Right cardiac atrium (tissue), 5 donors: ENCODE data around the gene C16orf95. TPM values are rescaled to one million over a fixed set of nuclear protein-coding genes. Genes with fewer than 3 reads are reported as not detected.

ENCODE experiments used
- ATAC-seq, 2 donors: fragments of 200-7000 bp; cut with Tn5 transposase; one replicate each; pipeline versions ENCODE4 v1.8.0 to v1.9.1; 2020; ENCODE audit warnings: moderate library complexity in 2 of 2, mild to moderate bottlenecking in 1 of 2
- DNase-seq, 3 donors: peaks; one replicate each; pipeline ENCODE4 v3.0.0-alpha.2; 2020
- H3K27ac ChIP-seq: one replicate; pipeline ENCODE4 v1.5.1; 2013; ENCODE audit warnings: mild to moderate bottlenecking, low read length, control low read depth, moderate library complexity
- H3K27me3 ChIP-seq: one replicate; pipeline ENCODE4 v1.6.1; 2013; ENCODE audit not compliant: control insufficient read depth, insufficient read depth
- H3K4me1 ChIP-seq: one replicate; pipeline ENCODE4 v1.6.1; 2013; ENCODE audit warnings: low read length; ENCODE audit not compliant: control insufficient read depth, insufficient read depth
- H3K4me3 ChIP-seq: one replicate; pipeline ENCODE4 v1.5.1; 2013; ENCODE audit warnings: low read length, control low read depth
- H3K9me3 ChIP-seq: one replicate; pipeline ENCODE4 v1.6.1; 2013; ENCODE audit warnings: low read length; ENCODE audit not compliant: control insufficient read depth
- WGBS: extraction: QIAGEN DNeasy Blood & Tissue Kit; methylation state at CpG from one replicate; pipeline ENCODE4 v1.1.7; 2013; 5-methylcytosine and 5-hydroxymethylcytosine counted together
- intact Hi-C, 4 donors: fragments of 100-400 bp; cut with DNase I; formaldehyde crosslinking; loops; one replicate each; pipeline versions ENCODE4 v1.11.0 to v1.14.0; 2022 to 2023
- polyA plus RNA-seq: library from polyadenylated mRNA; stranded (reverse); fragments of 200-250 nt; gene quantifications from one replicate; pipeline ENCODE4 v1.2.3, GENCODE V29; 2013
- total RNA-seq, 4 donors: library from RNA; stranded (reverse); fragmentation: NEBNext Ultra II Directional; extraction: Animal tissue kit (Norgen Biotek cat#: 25700); gene quantifications; one replicate each; pipeline ENCODE4 v1.2.1, GENCODE V29; 2021
- donor health status: healthy with polysubstance abuse.
- donor health status: DM: no; HTN: yes; CAD: no.
- donor health status: DM: no; HTN: no; CAD: no.
- donor health status: DM: no; HTN: yes; CAD: no; lungs with severe emphysema.
- donor health status: DM: yes; HTN: yes; CAD: no.

The C16orf95 gene
- total and polyA plus RNA-seq, 5 donors, result 3.4 to 5.4 (median 4.7) TPM

DNA sequence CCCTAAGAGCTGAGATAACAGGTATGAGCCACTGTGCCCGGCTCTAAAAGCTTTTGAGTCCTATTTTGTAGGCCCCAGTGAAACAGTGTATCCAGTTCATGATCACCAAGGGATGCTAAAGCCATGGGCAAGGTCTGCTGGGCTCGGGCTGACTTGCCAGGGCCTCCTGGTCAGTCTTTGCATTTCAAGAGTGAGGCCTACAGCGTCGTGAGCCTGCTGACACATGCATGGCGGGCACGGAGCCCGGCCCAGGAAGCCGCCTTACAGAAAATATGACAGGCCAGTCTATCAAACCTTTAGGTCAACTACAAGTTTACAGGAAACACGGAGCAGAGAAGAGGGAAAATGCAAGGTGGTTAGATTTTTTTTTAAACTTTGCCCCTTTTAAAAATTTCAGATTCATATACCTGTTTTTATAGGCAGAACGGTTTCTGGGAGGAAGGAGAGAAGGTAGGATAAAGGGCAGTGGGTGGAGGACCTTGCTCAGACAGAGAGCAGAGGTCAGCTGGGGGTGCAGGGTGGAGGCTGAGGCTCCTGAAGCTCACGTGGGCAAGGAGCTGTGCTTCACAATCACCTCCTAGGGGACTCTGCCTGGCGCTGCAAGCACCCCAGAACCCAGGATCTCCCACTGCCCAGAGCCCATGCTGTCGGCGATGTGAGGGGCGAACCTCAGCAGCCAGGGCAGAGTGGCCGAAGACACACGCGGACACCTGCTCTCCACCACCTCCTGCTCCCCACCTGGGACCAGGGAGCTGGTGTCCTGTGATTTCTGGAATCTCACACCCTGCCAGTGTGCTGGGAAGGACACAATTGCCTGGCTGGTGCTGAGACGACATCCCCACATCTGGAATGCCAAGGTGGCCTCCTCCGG lies 21.3 kb downstream of the C16orf95 start:
- Histone ChIP-seq H3K4me1 (no peaks in the 10 kb centered on the region), H3K27me3 (no peaks in the 10 kb centered on the region), H3K27ac (no peak overlapping the region), H3K9me3 (no peaks in the 10 kb centered on the region), H3K4me3 (no peak overlapping the region)
- DNase-seq (peak in 1 of 3 donors; percentile 33), ATAC-seq (no peak)
- intact Hi-C loops, result no loop called here
- WGBS, result 84% methylated on average over 20 of the region's 20 CpGs

DNA sequence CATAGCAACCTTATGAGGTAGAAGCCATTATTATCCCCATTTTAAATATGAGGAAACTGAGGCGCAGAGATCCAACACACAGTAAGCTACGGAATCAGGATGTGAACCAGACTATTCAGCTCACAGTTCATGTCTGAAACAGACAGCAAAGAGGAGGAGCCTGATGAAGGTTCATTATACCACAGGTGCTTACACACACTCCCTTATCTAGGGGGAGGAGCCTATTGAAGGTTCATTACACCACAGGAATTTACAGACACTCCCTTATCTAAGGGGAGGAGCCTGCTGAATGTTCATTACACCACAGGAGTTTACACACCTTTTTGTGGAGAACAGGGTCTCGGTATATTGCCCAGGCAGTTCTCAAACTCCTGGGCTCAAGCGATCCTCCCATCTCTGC lies 21.9 kb downstream of the C16orf95 start:
- 93% methylated on average over 4 of the region's 4 CpGs for WGBS

DNA sequence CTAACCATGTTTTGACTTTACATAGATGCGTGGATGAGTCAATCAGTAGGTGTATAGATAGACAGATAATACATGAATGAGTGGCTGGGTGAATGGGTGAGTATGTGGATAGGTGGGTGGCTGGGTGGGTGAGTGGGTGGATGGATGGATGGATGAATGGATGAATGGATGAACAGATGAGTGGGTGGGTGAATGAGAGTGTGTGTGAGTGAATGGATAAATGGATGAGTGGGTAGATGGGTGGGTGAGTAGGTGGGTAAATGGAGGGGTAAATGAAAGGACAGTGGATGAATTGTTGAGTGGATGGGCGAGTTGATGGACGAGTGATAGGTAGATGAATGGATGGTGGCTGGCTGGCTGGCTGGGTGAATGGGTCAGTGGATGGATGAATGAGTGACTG lies 23.2 kb downstream of the C16orf95 start:
- ATAC-seq (no peak), DNase-seq (no peak)
- Histone ChIP-seq H3K4me1 (no peaks in the 10 kb centered on the region), H3K9me3 (no peaks in the 10 kb centered on the region), H3K27me3 (no peaks in the 10 kb centered on the region), H3K4me3 (no peak overlapping the region), H3K27ac (no peak overlapping the region)
- WGBS, result 95% methylated on average over 3 of the region's 3 CpGs
- intact Hi-C loops, result no loop called here

More for the DNA sequence above, 21.9 kb downstream of the C16orf95 start:
- Histone ChIP-seq H3K4me1 (no peaks in the 10 kb centered on the region), H3K27me3 (no peaks in the 10 kb centered on the region), H3K27ac (no peak overlapping the region), H3K9me3 (no peaks in the 10 kb centered on the region), H3K4me3 (no peak overlapping the region)
- intact Hi-C loops, result no loop called here
- DNase-seq (no peak), ATAC-seq (no peak)

- no peak for ATAC-seq
- 98% methylated on average over 6 of the region's 6 CpGs for WGBS
- DNase-seq, result no peak
- Histone ChIP-seq H3K27me3 (no peaks in the 10 kb centered on the region), H3K27ac (no peak overlapping the region), H3K4me1 (no peaks in the 10 kb centered on the region), H3K9me3 (no peaks in the 10 kb centered on the region), H3K4me3 (no peak overlapping the region)
- intact Hi-C loops, result no loop called here
These were observed 25.2 kb downstream of the C16orf95 start for GRCh38 chr16:87291944-87292343.

DNA sequence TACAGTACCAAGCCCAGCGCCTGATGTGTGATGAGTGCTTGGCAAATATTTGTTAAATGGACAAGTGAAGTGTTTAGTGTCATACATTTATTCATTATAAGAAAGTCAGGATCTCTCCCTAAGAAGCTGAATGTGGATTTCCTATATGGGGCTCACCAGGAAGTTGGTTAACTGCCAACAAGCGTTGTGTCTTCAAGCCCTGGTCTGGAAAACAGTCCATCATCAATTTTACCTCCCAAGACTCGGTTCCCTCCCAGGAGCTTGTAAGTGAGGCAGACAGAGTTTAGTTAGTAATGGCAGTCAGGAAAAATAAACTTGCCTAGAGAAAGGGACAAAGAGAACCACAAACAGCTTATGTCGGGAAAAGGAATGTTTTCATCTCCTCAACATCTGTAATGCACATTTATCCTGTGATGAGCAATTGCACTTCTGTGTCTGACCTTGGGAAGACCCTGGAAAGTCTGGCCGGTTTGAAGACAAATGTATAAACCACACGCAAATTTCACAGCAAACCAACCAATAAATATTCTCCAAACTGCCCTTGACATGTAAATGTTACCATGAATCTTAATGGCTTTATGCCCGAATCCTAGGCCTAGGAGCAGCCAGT lies 28.3 kb downstream of the C16orf95 start:
- intact Hi-C loops, result no loop called here

GRCh38 chr16:87286839-87287626 lies 30.2 kb downstream of the C16orf95 start:
- Histone ChIP-seq H3K27ac (no peak overlapping the region), H3K27me3 (no peaks in the 10 kb centered on the region), H3K9me3 (no peaks in the 10 kb centered on the region), H3K4me1 (no peaks in the 10 kb centered on the region), H3K4me3 (no peak overlapping the region)
- DNase-seq, result no peak
- no peak for ATAC-seq
- WGBS, result 66% methylated on average over 8 of the region's 8 CpGs
- intact Hi-C loops, result no loop called here

More for the DNA sequence above, 28.3 kb downstream of the C16orf95 start:
- H3K27ac ChIP-seq, result no peak overlapping the region
- WGBS, result 73% methylated on average over 7 of the region's 7 CpGs
- no peaks in the 10 kb centered on the region for H3K4me1 ChIP-seq
- ATAC-seq, result no peak
- no peaks in the 10 kb centered on the region for H3K27me3 ChIP-seq
- H3K4me3 ChIP-seq, result no peak overlapping the region
- no peak for DNase-seq
- H3K9me3 ChIP-seq, result no peaks in the 10 kb centered on the region

GRCh38 chr16:87284183-87284582 lies 33.0 kb downstream of the C16orf95 start:
- ATAC-seq (no peak), DNase-seq (no peak)
- intact Hi-C loops, result no loop called here
- no peaks in the 10 kb centered on the region for H3K9me3 ChIP-seq
- WGBS, result 77% methylated on average over 2 of the region's 2 CpGs
- no peak overlapping the region for H3K4me3 ChIP-seq
- no peaks in the 10 kb centered on the region for H3K27me3 ChIP-seq
- H3K27ac ChIP-seq, result no peak overlapping the region
- no peaks in the 10 kb centered on the region for H3K4me1 ChIP-seq

- no peak for ATAC-seq
- intact Hi-C loops, result loop anchor here (2.0 to 10.0 kb wide), 7 partner anchors 77 to 717 kb away; partner anchors contain the start of gene FOXC2 (in 1 of the 4)
These were observed 38.0 kb downstream of the C16orf95 start for GRCh38 chr16:87279094-87279658.

GRCh38 chr16:87278191-87279093 lies 38.8 kb downstream of the C16orf95 start:
- Histone ChIP-seq H3K27ac (no peak overlapping the region), H3K4me3 (no peak overlapping the region), H3K9me3 (no peaks in the 10 kb centered on the region), H3K27me3 (no peaks in the 10 kb centered on the region), H3K4me1 (no peaks in the 10 kb centered on the region)
- intact Hi-C loops, result loop anchor here (2.0 to 10.0 kb wide), 7 partner anchors 76 to 716 kb away; partner anchors contain the start of gene FOXC2 (in 1 of the 4)
- peak; percentile 92 to 95 for ATAC-seq
- DNase-seq, result peak; percentile 73 to 91 (median 90)
- WGBS, result 51% methylated on average over 38 of the region's 38 CpGs

More at GRCh38 chr16:87279094-87279658, 38.0 kb downstream of the C16orf95 start:
- Histone ChIP-seq H3K4me3 (no peak overlapping the region), H3K4me1 (no peaks in the 10 kb centered on the region), H3K9me3 (no peaks in the 10 kb centered on the region), H3K27me3 (no peaks in the 10 kb centered on the region), H3K27ac (no peak overlapping the region)
- no peak for DNase-seq
- WGBS, result 67% methylated on average over 18 of the region's 18 CpGs

DNA sequence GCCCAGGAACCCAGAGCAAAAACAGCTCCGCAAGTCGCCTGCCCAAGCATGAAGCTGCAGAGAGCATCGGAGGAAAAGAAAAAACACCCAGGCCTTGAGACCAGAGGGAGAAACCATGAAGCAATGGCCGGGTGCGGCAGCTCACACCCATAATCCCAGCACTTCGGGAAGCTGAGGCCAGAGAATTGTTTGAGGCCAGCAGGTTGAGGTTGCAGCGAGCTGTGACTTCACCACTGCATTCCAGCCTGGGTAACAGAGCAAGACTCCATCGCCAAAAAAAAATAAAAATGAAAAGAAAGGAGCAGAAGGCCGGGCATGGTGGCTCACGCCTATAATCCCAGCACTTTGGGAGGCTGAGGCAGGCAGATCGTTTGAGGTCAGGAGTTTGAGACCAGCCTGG lies 40.3 kb downstream of the C16orf95 start:
- no peak overlapping the region for H3K4me3 ChIP-seq
- H3K27me3 ChIP-seq, result no peaks in the 10 kb centered on the region
- no peak for ATAC-seq
- no peaks in the 10 kb centered on the region for H3K9me3 ChIP-seq
- H3K27ac ChIP-seq, result no peak overlapping the region
- no peaks in the 10 kb centered on the region for H3K4me1 ChIP-seq
- 93% methylated on average over 11 of the region's 11 CpGs for WGBS
- intact Hi-C loops, result loop anchor here (5.0 to 10.0 kb wide), 6 partner anchors 75 to 715 kb away; partner anchors contain the start of gene FOXC2 (in 1 of the 4)
- DNase-seq, result no peak
